ENCODE data around the gene CTTNBP2NL.
"Not testable (repeated sequence)": the region's sequence is repeated elsewhere in the genome, so short reads cannot be mapped to it uniquely, and the experiment has no call there.

CTTNBP2NL gene

DNA sequence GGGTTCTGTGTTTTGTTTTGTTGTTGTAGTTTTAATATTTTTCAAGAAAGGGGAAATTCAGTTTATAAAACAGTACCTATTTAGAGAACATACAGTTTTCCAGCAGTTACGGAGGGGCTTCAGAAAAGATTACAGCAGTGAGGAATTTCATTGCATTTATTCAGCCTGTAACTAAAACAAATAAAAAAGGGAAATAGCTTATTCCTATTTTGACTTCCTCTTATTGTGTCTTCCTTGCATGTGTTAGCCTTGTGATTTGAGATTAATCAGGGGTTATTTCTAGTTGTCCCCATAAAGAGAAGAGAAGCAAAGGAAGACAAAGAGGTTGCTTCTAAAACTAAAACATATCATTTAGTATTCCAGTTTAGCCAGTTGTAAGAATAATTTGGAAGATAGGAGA lies 35.0 kb downstream of the CTTNBP2NL start:
- DNase-seq: no peak

DNA sequence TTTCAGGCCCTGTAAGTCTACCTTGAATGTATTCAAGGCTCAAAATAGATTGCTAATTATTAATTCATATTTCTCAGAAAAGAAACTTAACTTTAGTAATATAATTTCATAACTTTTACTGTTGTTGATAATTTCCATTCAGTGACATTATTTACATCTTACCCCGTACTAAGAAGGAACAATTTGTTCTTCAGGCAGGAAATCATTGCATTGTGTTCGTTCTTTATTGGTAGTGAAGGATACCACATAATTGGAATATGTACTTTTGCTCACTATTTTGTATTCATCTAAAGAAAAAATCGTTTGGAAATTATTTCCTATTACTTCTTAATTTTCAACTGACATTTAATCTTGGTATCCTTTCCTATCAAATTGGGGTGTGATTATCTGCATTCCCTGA lies 39.4 kb downstream of the CTTNBP2NL start:
- no peak for DNase-seq

DNA sequence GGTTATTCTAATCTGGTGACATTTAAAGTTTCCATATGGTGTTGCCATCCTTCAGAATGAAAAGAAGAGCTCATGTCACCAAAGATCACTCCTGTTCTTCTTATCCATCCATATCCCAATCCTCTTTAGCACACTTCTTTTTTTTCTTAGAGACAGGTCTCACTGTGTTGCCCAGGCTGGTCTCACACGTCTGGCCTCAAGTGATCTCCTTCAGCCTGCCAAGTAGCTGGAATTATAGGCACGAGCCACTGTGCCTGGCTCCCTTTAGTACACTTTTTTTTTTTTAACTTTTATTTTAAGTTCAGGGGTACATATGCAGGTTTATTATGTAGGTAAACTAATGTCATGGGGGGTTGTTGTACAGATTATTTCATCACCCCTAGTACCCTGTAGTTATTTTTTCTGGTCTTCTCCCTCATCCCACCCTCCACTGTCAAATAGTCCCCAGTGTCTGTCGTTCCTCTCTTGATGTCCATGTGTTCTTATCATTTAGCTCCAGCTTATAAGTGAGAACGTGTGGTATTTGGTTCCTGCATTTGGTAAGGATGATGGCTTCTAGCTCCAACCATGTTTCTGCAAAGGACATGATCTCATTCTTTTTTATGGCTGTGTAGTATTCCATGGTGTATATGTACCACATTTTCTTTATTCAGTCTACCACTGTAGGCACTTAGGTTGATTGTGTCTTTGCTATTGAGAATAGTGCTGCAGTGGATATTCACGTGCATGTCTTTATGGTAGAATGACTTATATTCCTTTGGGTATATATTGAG lies 40.6 kb downstream of the CTTNBP2NL start:
- DNase-seq: no peak

DNA sequence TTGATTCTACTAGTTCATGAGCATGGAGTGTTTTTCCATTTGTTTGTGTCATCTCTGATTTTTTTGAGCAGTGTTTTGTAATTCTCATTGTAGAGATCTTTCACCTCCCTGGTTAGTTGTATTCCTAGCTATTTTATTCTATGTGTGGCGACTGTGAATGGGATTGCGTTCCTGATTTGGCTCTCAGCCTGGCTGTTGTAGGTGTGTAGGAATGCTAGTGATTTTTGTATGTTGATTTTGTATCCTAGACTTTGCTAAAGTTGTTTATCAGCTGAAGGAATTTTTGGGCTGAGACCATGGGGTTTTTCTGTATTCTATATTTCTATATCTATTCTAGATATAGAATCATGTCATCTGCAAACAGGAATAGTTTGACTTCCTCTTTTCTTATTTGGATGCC lies 42.1 kb downstream of the CTTNBP2NL start:
- not testable (repeated sequence) for DNase-seq

DNA sequence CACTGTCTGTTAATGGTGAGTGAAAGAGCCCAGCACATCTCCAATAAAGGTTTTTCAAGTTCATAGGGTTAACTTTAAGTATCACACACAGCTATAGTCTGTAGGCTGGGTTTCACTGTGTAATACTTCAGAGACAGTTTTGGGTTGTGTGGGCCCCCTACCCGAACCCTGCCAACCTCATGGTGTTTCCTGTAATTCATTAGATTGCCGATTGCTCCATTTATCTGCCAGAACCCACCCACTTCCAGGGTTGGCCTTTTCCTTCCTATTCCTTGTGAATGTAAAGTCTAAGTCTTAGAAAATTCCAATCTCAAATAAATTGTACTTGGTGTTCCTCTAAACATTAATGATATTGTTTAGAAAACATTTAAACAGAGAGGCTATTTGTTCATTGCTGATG lies 43.6 kb downstream of the CTTNBP2NL start:
- no peak for DNase-seq

DNA sequence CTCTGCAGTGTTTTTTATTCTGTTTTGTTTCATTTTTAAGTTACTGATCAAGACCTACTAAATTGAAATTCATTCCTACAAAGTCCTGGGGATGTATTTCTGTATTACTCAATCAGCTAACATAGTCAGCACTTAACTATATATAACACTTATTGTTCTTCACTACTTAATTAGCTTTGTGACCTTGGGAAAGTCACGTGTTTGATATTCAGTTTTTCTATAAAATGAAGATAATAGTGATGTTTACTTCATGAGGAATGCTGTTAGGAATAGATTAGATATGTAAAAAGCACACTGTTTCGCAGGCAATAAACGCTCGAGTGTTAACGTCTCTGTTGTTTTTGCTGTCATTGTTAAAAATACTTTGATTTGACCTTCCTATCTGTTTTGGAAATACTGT lies 44.6 kb downstream of the CTTNBP2NL start:
- no peak for DNase-seq

DNA sequence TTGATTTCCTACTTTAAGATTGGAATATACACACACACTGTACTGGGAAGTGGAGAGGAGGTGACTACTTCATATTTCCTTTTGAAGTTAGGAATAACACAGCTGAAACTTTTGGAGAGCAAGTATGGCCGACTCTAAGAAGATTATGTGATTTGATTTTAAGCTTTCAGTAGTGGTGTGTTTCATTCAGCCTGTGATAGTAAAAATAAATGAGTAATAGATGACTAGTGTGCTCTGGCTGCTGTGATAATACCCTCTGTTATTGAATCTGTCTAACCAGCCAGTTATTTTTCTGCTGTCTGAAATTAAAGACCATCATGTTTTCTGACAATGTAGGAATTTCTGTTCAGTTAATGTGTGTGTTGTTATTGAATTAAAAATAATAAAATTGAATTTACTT lies 48.3 kb downstream of the CTTNBP2NL start:
- DNase-seq: no peak

DNA sequence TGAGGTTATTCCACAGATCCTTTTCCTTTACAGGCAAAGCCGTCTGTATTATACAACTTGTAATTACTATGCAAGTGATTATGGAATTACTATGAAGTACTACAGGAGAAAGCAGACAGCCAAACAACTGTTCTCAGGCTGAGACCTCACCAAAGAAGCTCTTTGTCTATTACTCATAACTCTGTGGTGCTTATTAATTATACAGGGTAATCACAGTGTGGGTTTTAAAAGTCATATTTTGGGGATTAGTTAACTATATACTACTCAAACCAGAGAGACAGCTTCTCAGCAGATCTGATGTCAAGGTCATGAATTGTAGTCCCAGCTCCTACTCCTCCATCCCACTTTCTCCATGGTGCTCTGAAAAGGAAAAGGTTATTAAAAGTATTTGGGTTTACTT lies 49.6 kb downstream of the CTTNBP2NL start:
- no peak for DNase-seq

DNA sequence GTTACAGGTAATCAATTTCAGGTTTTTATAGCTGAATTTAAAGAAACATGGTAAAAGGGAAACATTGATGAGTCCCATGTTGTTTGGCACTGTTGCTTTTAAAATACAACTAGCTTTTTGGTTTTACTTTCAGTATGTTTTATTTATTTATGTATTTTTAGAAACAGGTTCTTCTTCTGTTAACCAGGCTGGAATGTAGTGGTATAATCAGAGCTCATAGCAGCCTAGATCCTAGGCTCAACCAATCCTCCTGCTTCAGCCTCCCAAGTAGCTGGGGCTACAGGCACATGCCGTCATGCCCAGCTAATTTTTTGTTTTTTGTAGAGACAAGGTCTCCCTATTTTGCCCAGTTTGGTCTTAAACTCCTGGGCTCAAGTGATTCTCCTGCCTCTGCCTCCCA lies 50.4 kb downstream of the CTTNBP2NL start:
- no peak for DNase-seq

DNA sequence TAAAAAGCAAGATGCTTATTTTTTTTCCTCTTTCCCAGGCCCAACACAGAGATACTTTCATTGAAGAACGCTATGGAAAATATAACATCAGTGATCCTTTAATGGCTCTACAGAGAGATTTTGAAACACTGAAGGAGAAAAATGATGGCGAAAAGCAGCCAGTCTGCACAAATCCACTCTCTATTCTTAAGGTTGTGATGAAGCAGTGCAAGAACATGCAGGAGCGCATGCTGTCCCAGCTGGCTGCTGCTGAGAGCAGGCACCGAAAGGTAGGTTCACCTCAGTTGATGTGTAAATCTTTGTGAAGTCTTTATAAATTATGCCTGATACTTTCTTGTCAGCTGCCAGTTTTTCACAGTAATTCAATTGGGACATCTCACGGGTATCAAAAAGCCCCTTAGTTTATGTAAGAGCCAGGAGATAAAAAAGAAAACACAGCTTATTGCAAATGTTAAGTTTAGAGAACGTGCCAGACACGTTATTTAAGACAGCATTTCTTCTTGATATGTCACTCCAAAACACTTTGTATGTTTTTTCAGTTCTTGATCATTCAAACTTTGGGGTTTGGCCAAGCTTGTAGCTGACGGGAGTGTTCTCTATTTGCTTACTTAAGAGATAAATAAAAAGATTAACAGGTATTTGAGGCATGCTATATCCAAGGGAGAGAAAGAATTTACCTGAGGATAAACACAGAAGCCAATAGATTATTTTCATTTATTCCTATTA lies 53.1 kb downstream of the CTTNBP2NL start:
- DNase-seq: no peak

DNA sequence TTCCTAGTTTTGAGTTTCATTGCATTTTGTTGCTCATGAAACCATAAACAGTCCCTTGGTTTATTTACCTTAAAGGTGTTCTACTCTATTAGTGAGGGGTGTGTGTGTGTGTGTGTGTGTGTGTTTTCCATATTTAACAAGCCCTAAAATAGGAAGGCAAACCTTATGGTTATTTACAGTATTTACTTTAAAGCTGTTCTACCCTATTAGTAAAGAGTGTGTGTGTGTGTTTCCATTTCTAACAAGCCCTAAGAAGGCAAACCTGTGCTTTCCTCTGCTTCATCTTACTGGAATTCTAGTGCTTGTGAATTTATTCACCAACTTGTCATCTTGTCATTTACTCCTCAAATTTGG lies 53.6 kb downstream of the CTTNBP2NL start:
- no peak for DNase-seq

DNA sequence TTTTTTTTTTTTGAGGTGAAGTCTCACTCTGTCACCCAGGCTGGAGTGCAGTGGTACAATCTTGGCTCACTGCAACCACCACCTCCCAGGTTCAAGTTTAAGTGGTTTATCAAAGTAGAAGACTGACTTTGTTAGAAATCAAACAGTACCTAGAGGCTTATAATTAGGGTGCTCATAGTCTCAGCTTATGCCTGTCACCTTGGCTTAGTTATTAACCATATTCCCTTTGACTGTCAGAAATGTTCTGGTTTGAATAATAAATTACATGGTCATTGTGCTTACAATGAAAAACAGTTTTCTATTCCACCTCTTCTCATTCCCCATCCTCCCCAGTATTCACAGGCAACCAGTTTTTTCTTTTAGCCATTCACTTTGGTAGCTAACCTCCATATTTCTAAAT lies 54.8 kb downstream of the CTTNBP2NL start:
- DNase-seq: no peak

DNA sequence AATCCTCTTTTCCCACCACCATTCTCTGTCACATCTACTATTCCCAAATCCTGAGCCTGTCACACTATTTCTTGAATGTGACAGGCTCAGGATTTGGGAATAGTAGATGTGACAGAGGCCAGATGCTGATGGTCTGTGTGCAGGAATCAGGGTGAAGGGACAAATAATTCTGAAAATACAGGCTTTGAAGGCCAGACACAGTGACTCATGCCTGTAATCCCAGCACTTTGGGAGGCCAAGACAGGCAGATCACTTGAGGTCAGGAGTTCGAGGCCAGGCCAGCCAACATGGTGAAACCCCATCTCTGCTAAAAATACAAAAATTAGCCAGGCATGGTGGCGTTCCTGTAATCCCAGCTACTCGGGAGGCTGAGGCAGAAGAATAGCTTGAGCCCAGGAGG lies 55.3 kb downstream of the CTTNBP2NL start:
- not testable (repeated sequence) for DNase-seq

DNA sequence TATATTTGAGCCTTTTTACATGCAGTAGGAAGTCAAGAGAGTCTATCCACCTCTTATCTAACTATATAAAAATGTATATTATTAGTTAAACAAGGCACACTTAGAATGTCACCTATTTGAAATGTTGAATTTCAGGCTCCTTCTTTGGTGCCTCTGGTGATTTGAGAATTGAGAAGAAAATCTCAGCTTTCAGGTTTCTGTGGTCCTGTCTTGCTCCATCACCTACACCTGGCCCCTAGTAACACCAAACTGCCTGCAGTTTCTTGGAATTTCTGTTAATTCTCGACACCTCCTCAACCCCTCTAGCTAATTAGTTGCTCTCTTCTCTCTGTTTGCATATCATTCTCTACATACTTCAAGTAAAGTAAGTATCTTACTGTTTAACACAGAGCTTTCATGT lies 57.9 kb downstream of the CTTNBP2NL start:
- no peak for DNase-seq

DNA sequence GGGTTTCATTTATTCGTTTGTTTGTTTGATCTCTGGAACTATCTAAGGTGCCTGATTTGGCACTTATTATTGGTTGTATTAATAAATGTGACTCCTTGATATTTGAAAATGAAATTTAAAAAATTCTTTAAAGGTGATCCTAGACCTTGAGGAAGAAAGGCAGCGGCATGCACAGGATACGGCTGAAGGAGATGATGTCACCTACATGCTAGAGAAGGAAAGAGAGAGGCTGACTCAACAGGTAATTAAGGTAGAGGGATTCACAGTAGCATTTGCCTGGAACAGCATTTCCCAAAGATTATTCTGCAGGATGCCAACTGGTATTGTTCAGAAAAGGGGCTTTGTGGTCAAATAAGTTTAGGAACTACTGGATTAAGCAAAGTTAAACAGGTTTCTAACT lies 58.3 kb downstream of the CTTNBP2NL start:
- no peak for DNase-seq

DNA sequence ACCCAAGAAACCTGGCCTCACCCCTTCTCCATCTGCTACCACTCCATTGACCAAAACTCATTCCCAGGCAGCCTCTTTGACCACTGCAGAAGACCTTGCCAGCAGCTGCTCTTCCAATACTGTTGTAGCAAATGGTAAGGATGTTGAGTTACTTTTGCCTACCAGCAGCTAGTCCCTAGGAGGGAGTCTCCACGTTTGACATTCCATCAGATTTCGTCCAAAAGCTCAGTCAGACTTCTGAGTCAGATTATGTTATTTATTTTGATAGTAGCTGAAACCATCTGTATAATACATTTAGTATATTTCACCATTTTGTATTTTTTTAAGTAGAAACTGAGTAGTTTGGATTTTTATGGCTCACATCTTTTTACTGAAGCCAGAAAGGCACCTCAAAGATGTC lies 61.2 kb downstream of the CTTNBP2NL start:
- DNase-seq: no peak

DNA sequence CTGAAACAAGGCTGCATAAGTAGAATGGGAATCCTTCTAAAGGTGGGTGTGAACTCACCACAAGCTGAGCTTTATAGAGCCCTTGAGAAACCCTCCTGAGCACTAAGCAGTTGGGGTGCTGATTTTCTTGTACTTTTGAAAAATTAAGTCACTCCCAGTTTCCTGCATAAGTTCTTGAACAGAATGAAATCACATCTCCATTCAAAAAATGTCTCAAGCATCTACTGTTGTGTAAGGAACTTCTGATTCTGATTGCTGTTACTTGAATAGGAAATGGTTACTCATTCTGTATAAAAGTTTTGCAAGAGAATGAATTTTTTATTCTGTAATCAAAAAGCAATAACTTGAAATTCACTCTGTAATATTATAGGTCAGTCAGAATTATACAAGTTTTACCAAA lies 61.9 kb downstream of the CTTNBP2NL start:
- no peak for DNase-seq

DNA sequence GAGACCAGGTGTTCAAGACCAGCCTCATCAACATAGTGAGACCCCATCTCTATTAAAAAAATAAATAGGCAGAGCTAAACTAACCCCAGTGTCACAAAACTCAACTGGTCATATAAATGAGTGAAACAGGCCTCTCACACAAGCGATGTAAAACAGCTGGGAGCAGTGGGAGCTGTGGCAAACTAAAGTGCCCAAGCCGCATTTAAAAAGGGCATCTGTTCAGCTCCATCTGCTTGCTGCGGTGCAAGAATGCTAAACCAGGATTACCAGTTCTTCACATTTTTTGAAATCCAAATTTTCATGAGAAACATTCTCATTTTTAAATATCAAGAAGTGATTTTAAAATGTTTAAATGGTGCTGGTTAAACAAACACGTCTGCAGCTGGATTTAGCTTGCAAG lies 62.7 kb downstream of the CTTNBP2NL start:
- DNase-seq: no peak

DNA sequence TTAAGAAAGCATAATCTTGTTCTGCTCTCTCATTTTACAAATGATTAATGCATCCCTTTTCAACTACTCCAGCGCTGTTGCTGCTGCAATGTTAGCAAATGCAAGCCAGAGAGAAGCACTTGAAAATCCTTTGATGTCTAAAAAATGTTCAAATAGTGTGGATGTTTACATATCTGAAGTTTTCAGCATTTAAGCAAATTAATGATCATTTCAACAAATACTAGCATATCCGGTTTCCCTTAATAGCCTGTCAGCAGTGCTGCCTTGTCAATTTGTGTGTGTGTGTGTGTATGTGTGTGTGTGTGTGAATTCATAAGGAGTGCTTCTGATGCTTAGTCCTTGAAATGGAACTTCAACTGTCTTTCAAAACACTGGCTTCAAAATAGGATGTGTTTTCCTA lies 64.6 kb downstream of the CTTNBP2NL start:
- no peak for DNase-seq

DNA sequence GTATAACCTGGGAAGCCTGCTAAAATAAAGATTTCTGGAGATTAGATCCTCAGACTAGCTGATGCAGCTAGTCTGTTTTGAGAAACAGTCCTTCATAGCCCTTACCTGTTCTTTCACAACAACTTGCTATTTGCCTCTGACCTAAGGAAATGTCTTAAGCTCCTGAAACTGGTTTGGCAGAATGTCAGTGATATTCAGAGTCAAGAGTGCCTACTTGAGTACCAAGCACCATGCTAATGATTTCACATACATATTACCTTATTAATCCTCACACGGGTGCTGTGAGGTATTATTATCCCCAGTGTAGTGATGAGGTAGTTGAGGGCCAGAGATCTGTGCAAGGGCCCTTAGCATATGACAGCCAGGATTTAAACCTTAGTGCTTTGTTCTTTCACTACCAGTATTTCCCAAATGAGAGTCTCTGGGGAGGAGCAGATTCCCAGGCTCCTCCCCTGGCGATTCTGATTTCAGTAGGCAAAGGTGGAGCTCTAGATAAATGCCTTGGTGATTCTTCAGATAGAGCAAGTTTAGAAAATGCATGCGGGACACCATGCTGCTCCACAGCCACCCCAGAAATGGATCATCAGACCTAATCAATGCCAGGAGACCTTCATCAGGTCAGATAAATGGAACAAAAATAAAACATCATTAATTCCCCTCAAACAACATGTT lies 65.3 kb downstream of the CTTNBP2NL start:
- no peak for DNase-seq

DNA sequence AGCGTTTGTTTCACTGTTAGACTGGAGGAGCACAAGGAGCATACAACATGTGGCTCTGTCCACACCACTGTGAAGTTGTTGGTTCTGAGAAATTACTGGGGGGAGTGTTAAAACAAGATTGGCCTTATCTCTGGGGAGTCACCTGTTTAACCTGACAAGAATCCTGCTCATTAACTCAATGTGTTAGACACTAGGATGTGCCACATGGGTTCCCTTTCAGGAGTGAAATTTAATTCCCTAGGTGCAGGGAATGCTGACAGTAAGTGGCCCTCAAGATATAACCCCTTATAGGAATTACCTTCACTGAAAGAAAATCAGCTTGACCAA lies 66.9 kb downstream of the CTTNBP2NL start:
- DNase-seq: no peak

DNA sequence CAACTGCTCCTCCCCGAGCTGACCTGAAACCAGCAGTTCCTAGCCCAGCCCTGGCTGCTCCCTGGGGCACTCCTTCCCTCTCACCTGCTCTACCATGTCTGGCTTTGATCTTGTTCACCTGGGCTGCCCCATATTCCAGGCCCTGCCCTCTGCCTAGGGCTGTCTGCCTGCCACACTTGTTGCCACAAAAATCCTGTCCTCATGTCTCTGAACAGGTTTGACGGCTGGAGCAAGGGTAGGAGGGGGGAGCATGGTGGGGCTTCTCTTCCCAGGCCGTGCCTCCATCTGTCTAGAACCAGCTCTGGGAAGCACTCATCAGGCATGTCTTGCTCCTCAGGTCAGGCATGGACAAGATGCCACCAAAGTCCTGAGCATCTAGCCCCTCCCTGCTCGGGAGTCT lies 68.5 kb downstream of the CTTNBP2NL start:
- DNase-seq: no peak

DNA sequence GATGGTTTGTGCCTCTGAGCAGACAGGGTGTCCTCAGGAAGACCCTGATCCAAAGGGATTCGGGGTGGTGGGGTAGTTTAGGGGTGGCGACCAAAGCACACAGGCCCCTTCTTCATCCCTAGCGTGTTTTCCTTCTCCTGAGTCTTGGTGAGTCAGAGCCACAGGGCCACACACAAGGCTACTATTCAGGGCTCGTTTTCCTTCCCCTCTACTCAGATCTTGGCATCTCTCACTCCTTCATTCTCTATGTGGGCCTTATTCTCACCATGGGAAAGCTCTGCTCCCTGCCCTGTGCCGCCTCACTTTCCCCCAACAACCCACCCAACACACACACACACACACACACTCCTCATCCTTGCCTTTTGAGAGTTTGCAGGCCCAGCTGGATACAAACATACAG lies 69.1 kb downstream of the CTTNBP2NL start:
- DNase-seq: no peak

DNA sequence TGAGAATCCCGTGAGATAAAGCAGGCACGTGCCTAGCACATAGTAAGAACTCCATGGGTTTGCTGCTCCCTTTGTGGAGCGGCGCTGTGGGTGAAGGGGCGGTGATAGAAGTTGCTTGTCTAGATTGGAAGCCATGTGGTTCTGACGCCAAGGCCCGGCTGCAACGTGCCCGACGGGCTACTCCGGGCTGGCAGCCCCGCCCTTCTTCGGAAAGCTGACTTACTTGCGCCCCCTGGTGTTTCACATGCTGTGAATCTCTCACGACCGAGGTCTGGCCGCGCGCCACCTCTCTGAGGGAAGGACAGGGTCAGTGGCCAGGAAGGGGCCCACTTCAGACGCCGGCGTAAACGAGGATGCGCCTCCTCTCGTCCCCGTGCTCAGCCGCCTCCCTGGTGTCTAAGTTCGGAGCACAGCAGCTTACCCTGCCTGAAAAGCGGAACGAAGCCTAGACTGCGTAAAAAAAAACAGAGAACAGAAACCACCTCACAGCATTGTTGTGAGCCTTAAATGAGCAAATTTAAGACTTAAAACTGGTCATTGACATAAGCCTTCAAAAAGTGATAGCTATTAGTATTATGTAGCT lies 70.2 kb downstream of the CTTNBP2NL start:
- peak; percentile 72 for DNase-seq

Data from effector CD8-positive, alpha-beta T cell (primary cell).